Naive thymus-derived CD4-positive, alpha-beta T cell (primary cell): ENCODE results near the gene GLIS1. TPM values are rescaled to one million over a fixed set of nuclear protein-coding genes. Genes with fewer than 3 reads are reported as not detected.

Experiments used
- ATAC-seq: fragments of 150-1000 bp; cut with Tn5 transposase; 2 replicates; pipeline ENCODE4 v1.10.0; 2021; ENCODE audit warnings: mild to moderate bottlenecking, moderate library complexity
- CTCF ChIA-PET: fragments of 350-600 bp; sonication (Branson Sonifier 250); formaldehyde crosslinking; loops from one replicate; lab custom pipeline; 2021; ENCODE audit warnings: antibody characterized with exemption; lab: Charles Lee
- POLR2A ChIA-PET: fragments of 350-600 bp; sonication (Branson Sonifier 250); formaldehyde crosslinking; loops from one replicate; lab custom pipeline; 2021; ENCODE audit warnings: antibody characterized with exemption, inconsistent platforms; lab: Charles Lee
- DNase-seq, 9 donors: peaks; one replicate each; pipeline versions ENCODE4 v3.0.0 to v3.0.0-alpha.2; 2020 to 2022; ENCODE audit warnings: mixed read lengths in 1 of 9
- H3K27ac ChIP-seq: one replicate; pipeline ENCODE4 v1.7.0; 2013; ENCODE audit warnings: mild to moderate bottlenecking, low read depth, low read length, moderate library complexity
- H3K27me3 ChIP-seq, 2 donors: one replicate each; pipeline ENCODE4 v1.7.0; 2013; ENCODE audit warnings: low read length in 2 of 2, mild to moderate bottlenecking in 2 of 2, moderate library complexity in 2 of 2; ENCODE audit not compliant: control insufficient read depth in 2 of 2, insufficient read depth in 2 of 2
- H3K36me3 ChIP-seq, 3 experiments: 1 replicate in 2 of 3; 2 replicates in 1 of 3; pipeline ENCODE4 v1.7.0; 2013; ENCODE audit warnings: low read length in 3 of 3, mild to moderate bottlenecking in 3 of 3, moderate library complexity in 1 of 3; ENCODE audit not compliant: insufficient read depth in 3 of 3, control insufficient read depth in 2 of 3
- H3K4me1 ChIP-seq, 2 donors: one replicate each; pipeline ENCODE4 v1.7.0; 2013; ENCODE audit warnings: low read length in 2 of 2, mild to moderate bottlenecking in 2 of 2, moderate library complexity in 1 of 2; ENCODE audit not compliant: control insufficient read depth in 2 of 2, insufficient read depth in 2 of 2
- H3K4me3 ChIP-seq: 2 replicates; pipeline ENCODE4 v1.7.0; 2013; ENCODE audit warnings: mild to moderate bottlenecking, low read length
- H3K9me3 ChIP-seq, 3 experiments: 1 replicate in 2 of 3; 2 replicates in 1 of 3; pipeline ENCODE4 v1.7.0; 2013; ENCODE audit warnings: low read length in 3 of 3; ENCODE audit not compliant: control insufficient read depth in 2 of 3
- H3K27ac Mint-ChIP-seq, 9 donors: one replicate each; pipeline ENCODE4 v1.8.0; 2020 to 2022; ENCODE audit warnings: mixed read lengths in 9 of 9, mild to moderate bottlenecking in 8 of 9, moderate library complexity in 5 of 9, inconsistent platforms in 2 of 9
- H3K27me3 Mint-ChIP-seq, 5 donors: one replicate each; pipeline ENCODE4 v1.8.0; 2021 to 2022; ENCODE audit warnings: mixed read lengths in 5 of 5, mild to moderate bottlenecking in 1 of 5
- H3K36me3 Mint-ChIP-seq, 5 donors: one replicate each; pipeline ENCODE4 v1.8.0; 2020 to 2022; ENCODE audit warnings: mixed read lengths in 5 of 5, mild to moderate bottlenecking in 3 of 5, inconsistent platforms in 1 of 5
- H3K4me1 Mint-ChIP-seq, 7 donors: one replicate each; pipeline ENCODE4 v1.8.0; 2020 to 2022; ENCODE audit warnings: mixed read lengths in 7 of 7, mild to moderate bottlenecking in 3 of 7, inconsistent platforms in 1 of 7
- H3K4me3 Mint-ChIP-seq, 10 donors: one replicate each; pipeline ENCODE4 v1.8.0; 2020 to 2022; ENCODE audit warnings: mild to moderate bottlenecking in 10 of 10, mixed read lengths in 10 of 10, moderate library complexity in 6 of 10, inconsistent platforms in 2 of 10
- H3K9me3 Mint-ChIP-seq, 11 donors: one replicate each; pipeline ENCODE4 v1.8.0; 2020 to 2022; ENCODE audit warnings: mixed read lengths in 11 of 11, mild to moderate bottlenecking in 4 of 11, inconsistent platforms in 1 of 11, moderate library complexity in 1 of 11
- intact Hi-C, 2 donors: fragments of 100-400 bp; cut with micrococcal nuclease; formaldehyde crosslinking; loops; one replicate each; pipeline ENCODE4 v1.15.1; 2023
- polyA plus RNA-seq, 2 donors: library from polyadenylated mRNA; unstranded; fragments of 300-500 nt; fragmentation: Illumina TruSeq; gene quantifications; one replicate each; pipeline ENCODE4 v1.2.3, GENCODE V29; 2021
- total RNA-seq, 6 experiments: library from RNA in 5 of 6; stranded (reverse) in 5 of 6; gene quantifications; 1 replicate in 5 of 6; 2 replicates in 1 of 6; pipeline ENCODE4 v1.2.3 and lab custom pipeline; 2021 to 2026

The GLIS1 gene
- total and polyA plus RNA-seq, 7 experiments from 2014 or later, result not detected

GRCh38 chr1:53641481-53642214 lies 97.3 kb downstream of the GLIS1 start:
- H3K27me3 ChIP-seq, result no peaks in the 10 kb centered on the region
- H3K4me1 ChIP-seq, result no peaks in the 10 kb centered on the region
- H3K27ac ChIP-seq, result no peak overlapping the region
- Mint-ChIP-seq H3K9me3 (peaks cover 0 to 2% (median 0%) of the 10 kb centered on the region in 11 donors), H3K36me3 (no peaks in the 10 kb centered on the region), H3K27me3 (peaks cover 0 to 9% (median 4%) of the 10 kb centered on the region in 5 donors), H3K27ac (no peak overlapping the region), H3K4me3 (no peak overlapping the region), H3K4me1 (no peaks in the 10 kb centered on the region)
- ATAC-seq, result no peak
- DNase-seq, result no peak
- no peaks in the 10 kb centered on the region for H3K9me3 ChIP-seq
- H3K4me3 ChIP-seq, result no peak overlapping the region
- POLR2A ChIA-PET, result no interaction called here
- H3K36me3 ChIP-seq, result no peaks in the 10 kb centered on the region
- CTCF ChIA-PET, result no interaction called here
- intact Hi-C loops, result no loop called here

- H3K36me3 Mint-ChIP-seq, result no peaks in the 10 kb centered on the region
- Histone ChIP-seq H3K4me3 (no peak overlapping the region), H3K36me3 (no peaks in the 10 kb centered on the region), H3K27me3 (no peaks in the 10 kb centered on the region), H3K4me1 (no peaks in the 10 kb centered on the region), H3K9me3 (no peaks in the 10 kb centered on the region), H3K27ac (no peak overlapping the region)
- H3K9me3 Mint-ChIP-seq, result peaks cover 0 to 2% (median 0%) of the 10 kb centered on the region in 11 donors
- intact Hi-C loops, result no loop called here
- no peaks in the 10 kb centered on the region for H3K4me1 Mint-ChIP-seq
- CTCF ChIA-PET, result no interaction called here
- peaks cover 0 to 6% (median 4%) of the 10 kb centered on the region in 5 donors for H3K27me3 Mint-ChIP-seq
- ATAC-seq (no peak), DNase-seq (no peak)
- POLR2A ChIA-PET, result no interaction called here
- H3K27ac Mint-ChIP-seq, result no peak overlapping the region
- H3K4me3 Mint-ChIP-seq, result no peak overlapping the region
These were observed 98.3 kb downstream of the GLIS1 start for GRCh38 chr1:53640701-53641075.

- peaks cover 0 to 2% (median 0%) of the 10 kb centered on the region in 11 donors for H3K9me3 Mint-ChIP-seq
- no peak overlapping the region for H3K27ac Mint-ChIP-seq
- Histone ChIP-seq H3K9me3 (no peaks in the 10 kb centered on the region), H3K27ac (no peak overlapping the region), H3K36me3 (no peaks in the 10 kb centered on the region), H3K27me3 (no peaks in the 10 kb centered on the region), H3K4me3 (no peak overlapping the region), H3K4me1 (no peaks in the 10 kb centered on the region)
- H3K36me3 Mint-ChIP-seq, result no peaks in the 10 kb centered on the region
- ChIA-PET POLR2A (no interaction called here), CTCF (no interaction called here)
- ATAC-seq, result no peak
- H3K4me3 Mint-ChIP-seq, result no peak overlapping the region
- intact Hi-C loops, result no loop called here
- H3K4me1 Mint-ChIP-seq, result no peaks in the 10 kb centered on the region
- peaks cover 0 to 6% (median 2%) of the 10 kb centered on the region in 5 donors for H3K27me3 Mint-ChIP-seq
- DNase-seq, result no peak
These were observed 98.8 kb downstream of the GLIS1 start for GRCh38 chr1:53639996-53640700.

- DNase-seq (no peak), ATAC-seq (no peak)
- Histone ChIP-seq H3K36me3 (no peaks in the 10 kb centered on the region), H3K27me3 (no peaks in the 10 kb centered on the region), H3K27ac (no peak overlapping the region), H3K4me3 (no peak overlapping the region), H3K4me1 (no peaks in the 10 kb centered on the region), H3K9me3 (no peaks in the 10 kb centered on the region)
- no peak overlapping the region for H3K4me3 Mint-ChIP-seq
- H3K27ac Mint-ChIP-seq, result no peak overlapping the region
- H3K4me1 Mint-ChIP-seq, result no peaks in the 10 kb centered on the region
- H3K36me3 Mint-ChIP-seq, result no peaks in the 10 kb centered on the region
- intact Hi-C loops, result no loop called here
- H3K27me3 Mint-ChIP-seq, result peaks cover 0 to 5% (median 0%) of the 10 kb centered on the region in 5 donors
- H3K9me3 Mint-ChIP-seq, result peaks cover 0 to 2% (median 0%) of the 10 kb centered on the region in 11 donors
- ChIA-PET CTCF (no interaction called here), POLR2A (no interaction called here)
These were observed 99.7 kb downstream of the GLIS1 start for GRCh38 chr1:53639251-53639763.

- intact Hi-C loops, result no loop called here
- Mint-ChIP-seq H3K4me1 (no peaks in the 10 kb centered on the region), H3K9me3 (peaks cover 0 to 2% (median 0%) of the 10 kb centered on the region in 11 donors), H3K27ac (no peak overlapping the region), H3K4me3 (no peak overlapping the region), H3K36me3 (no peaks in the 10 kb centered on the region), H3K27me3 (peaks cover 0 to 5% (median 0%) of the 10 kb centered on the region in 5 donors)
- DNase-seq, result peak in 1 of 9 donors; percentile 6
- no peaks in the 10 kb centered on the region for H3K9me3 ChIP-seq
- no peaks in the 10 kb centered on the region for H3K36me3 ChIP-seq
- no peak for ATAC-seq
- no peak overlapping the region for H3K4me3 ChIP-seq
- H3K27ac ChIP-seq, result no peak overlapping the region
- H3K4me1 ChIP-seq, result no peaks in the 10 kb centered on the region
- ChIA-PET CTCF (no interaction called here), POLR2A (no interaction called here)
- no peaks in the 10 kb centered on the region for H3K27me3 ChIP-seq
These were observed 100.5 kb downstream of the GLIS1 start for GRCh38 chr1:53638360-53639035.

- ChIA-PET POLR2A (no interaction called here), CTCF (no interaction called here)
- Histone ChIP-seq H3K27ac (no peak overlapping the region), H3K27me3 (no peaks in the 10 kb centered on the region), H3K4me1 (no peaks in the 10 kb centered on the region), H3K9me3 (no peaks in the 10 kb centered on the region), H3K36me3 (no peaks in the 10 kb centered on the region), H3K4me3 (no peak overlapping the region)
- no peaks in the 10 kb centered on the region for H3K4me1 Mint-ChIP-seq
- no peak overlapping the region for H3K27ac Mint-ChIP-seq
- intact Hi-C loops, result no loop called here
- DNase-seq, result peak in 1 of 9 donors; percentile 2
- no peak for ATAC-seq
- no peaks in the 10 kb centered on the region for H3K36me3 Mint-ChIP-seq
- H3K4me3 Mint-ChIP-seq, result no peak overlapping the region
- H3K27me3 Mint-ChIP-seq, result peaks cover 0 to 5% (median 0%) of the 10 kb centered on the region in 5 donors
- peaks cover 0 to 2% (median 0%) of the 10 kb centered on the region in 11 donors for H3K9me3 Mint-ChIP-seq
These were observed 101.2 kb downstream of the GLIS1 start for GRCh38 chr1:53637511-53638359.
